RWPE2 (cell line): ENCODE data around the gene MRPS23.
"Not testable (repeated sequence)": the region's sequence is repeated elsewhere in the genome, so short reads cannot be mapped to it uniquely, and the experiment has no call there.

Experiments used
- ATAC-seq: fragments of 200-7000 bp; cut with Tn5 transposase; 3 replicates; pipeline ENCODE4 v1.9.1; 2021; ENCODE audit warnings: low read depth
- DNase-seq: peaks from one replicate; pipeline ENCODE4 v3.0.0-alpha.2; 2020; ENCODE audit warnings: low spot score
- H3K27ac ChIP-seq: fragments of 450-650 bp; 2 replicates; pipeline ENCODE4 v1.5.1; 2017; ENCODE audit warnings: mild to moderate bottlenecking; ENCODE audit not compliant: poor library complexity, severe bottlenecking
- H3K27me3 ChIP-seq: fragments of 250-450 bp; sonication (Bioruptor Pico); 2 replicates; pipeline ENCODE4 v1.5.1; 2021; ENCODE audit warnings: mild to moderate bottlenecking, moderate library complexity; ENCODE audit not compliant: insufficient read depth, poor library complexity, severe bottlenecking
- H3K36me3 ChIP-seq: fragments of 250-450 bp; sonication (Bioruptor Pico); 2 replicates; pipeline ENCODE4 v1.5.1; 2020; ENCODE audit warnings: low read depth, mild to moderate bottlenecking, moderate library complexity
- H3K4me1 ChIP-seq: fragments of 250-450 bp; sonication (Bioruptor Pico); 2 replicates; pipeline ENCODE4 v1.5.1; 2021; ENCODE audit warnings: mild to moderate bottlenecking, moderate library complexity; ENCODE audit not compliant: insufficient read depth, poor library complexity, severe bottlenecking
- H3K4me3 ChIP-seq: fragments of 250-450 bp; sonication (Bioruptor Pico); 2 replicates; pipeline ENCODE4 v1.5.1; 2021; ENCODE audit warnings: mild to moderate bottlenecking, moderate library complexity; ENCODE audit not compliant: severe bottlenecking
- H3K9me3 ChIP-seq: fragments of 250-450 bp; sonication (Bioruptor Pico); 2 replicates; pipeline ENCODE4 v1.5.1; 2021; ENCODE audit warnings: mild to moderate bottlenecking, moderate library complexity; ENCODE audit not compliant: severe bottlenecking
- CTCF ChIP-seq: fragments of 450-650 bp; IDR thresholded peaks from one replicate; pipeline ENCODE4 v1.5.1; 2017; ENCODE audit warnings: mild to moderate bottlenecking, moderate library complexity; ENCODE audit not compliant: poor library complexity, severe bottlenecking

Gene MRPS23

DNA sequence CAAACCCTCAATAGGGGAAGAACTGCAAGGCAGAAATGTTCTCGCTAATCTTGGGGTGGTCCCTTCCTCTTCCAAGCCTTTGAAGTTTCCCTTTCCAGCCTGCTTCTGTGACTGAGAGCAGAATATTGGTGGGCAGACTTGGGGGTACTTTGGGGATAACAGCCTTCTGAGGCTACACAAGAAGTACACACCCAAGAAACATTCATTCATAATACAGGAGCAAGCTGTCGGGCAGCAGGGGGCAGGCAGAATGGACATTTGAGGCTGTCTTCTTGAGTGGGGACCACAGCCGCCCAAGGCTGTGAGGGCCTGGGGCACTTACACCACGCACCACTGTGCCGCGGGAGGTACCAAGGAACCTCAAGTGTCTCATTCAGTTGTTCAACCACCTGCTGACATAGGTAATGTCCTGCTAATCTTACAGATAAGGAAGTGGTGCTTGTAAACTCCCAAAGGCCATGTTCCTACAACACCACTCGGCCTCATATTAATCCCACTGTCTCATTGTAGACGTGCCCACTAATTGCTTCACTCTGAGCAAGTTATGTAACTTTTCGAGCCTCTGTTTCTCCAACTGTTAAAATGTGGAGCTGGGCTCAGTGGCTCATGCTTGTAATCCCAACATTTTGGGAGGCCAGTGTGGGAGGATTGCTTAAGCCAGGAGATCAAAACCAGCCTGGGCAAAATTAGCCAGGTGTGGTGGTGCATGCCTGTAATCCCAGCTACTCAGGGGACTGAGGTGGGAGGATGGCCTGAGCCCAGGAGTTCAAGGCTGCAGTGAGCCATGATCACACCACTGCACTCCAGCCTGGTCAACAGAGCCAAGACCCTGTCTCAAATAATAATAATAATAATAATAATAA lies 2.5 kb upstream of the MRPS23 start:
- TF ChIP-seq CTCF, result no peak
- peaks cover 11% of the 10 kb centered on the region for H3K4me1 ChIP-seq
- H3K9me3 ChIP-seq, result no peaks in the 10 kb centered on the region
- no peaks in the 10 kb centered on the region for H3K27me3 ChIP-seq
- no peak overlapping the region for H3K4me3 ChIP-seq
- ATAC-seq, result no peak
- H3K36me3 ChIP-seq, result peaks cover 15% of the 10 kb centered on the region
- H3K27ac ChIP-seq, result no peak overlapping the region
- no peak for DNase-seq

DNA sequence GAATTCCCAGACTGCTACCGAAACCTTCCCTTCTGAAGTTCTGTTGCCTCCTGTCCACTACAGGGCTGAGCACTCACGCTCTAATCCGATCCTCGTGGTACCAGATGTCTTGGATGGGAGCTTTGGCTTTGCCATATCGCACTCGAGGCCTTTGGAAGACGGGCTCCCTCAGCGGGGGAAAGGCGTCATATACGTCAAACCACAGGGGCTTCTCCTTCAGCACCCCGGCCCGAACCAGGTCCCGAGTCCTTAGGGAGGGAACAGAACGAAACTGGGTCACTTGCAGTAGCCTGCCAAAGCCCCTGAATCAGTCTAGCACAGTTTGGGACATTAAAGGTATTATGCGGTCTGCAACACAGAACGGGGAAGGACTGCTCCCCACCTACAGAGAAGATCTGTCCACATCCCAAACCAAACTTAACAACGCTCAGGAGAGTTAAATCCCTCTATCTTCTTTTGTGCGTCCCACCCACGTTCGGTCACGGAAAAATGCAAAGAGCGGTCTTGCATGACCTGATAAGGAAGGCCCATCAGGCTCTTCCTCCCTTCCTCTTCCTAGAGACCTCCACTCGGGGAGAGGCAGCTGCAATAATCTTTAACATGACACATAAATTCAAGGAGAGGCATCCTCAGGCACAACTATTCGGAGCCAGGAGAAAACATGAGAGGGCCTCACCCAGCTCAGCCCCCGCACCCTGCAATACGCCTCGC lies 526 bp downstream of the MRPS23 start:
- H3K9me3 ChIP-seq, result no peaks in the 10 kb centered on the region
- peaks cover 38% of the 10 kb centered on the region for H3K36me3 ChIP-seq
- TF ChIP-seq CTCF, result no peak
- H3K27ac ChIP-seq, result peak overlapping the region; percentile 64
- DNase-seq, result no peak
- peak; percentile 38 for ATAC-seq
- no peaks in the 10 kb centered on the region for H3K27me3 ChIP-seq
- peak overlapping the region; percentile 87 for H3K4me3 ChIP-seq
- peaks cover 11% of the 10 kb centered on the region for H3K4me1 ChIP-seq

DNA sequence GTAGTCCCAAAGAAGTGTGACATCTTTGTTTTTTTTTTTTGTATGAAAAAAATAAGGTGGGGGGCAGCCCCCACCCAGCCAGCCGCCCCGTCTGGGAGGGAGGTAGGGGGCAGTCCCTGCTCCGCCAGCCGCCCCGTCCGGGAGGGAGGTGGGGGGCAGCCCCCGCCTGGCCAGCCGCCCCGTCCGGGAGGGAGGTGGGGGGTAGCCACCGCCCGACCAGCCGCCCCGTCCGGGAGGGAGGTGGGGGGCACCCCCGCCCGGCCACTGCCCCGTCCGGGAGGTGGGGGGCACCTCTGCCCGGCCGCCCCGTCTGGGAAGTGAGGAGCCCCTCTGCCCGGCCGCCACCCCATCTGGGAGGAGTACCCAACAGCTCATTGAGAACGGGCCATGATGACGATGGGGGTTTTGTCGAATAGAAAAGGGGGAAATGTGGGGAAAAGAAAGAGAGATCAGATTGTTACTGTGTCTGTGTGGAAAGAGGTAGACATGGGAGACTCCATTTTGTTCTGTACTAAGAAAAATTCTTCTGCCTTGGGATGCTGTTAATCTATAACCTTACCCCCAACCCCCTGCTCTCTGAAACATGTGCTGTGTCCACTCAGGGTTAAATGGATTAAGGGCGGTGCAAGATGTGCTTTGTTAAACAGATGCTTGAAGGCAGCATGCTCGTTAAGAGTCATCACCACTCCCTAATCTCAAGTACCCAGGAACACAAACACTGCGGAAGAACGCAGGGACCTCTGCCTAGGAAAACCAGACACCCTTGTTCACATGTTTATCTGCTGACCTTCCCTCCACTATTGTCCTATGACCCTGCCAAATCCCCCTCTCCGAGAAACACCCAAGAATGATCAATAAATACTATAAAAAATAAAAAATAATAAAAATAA lies 3.5 kb downstream of the MRPS23 start:
- Histone ChIP-seq H3K4me1 (peaks cover 10% of the 10 kb centered on the region), H3K36me3 (peaks cover 61% of the 10 kb centered on the region)
- H3K27me3 ChIP-seq, H3K27ac ChIP-seq, DNase-seq, H3K4me3 ChIP-seq, ATAC-seq, H3K9me3 ChIP-seq: not testable (repeated sequence)

- TF ChIP-seq CTCF, result no peak
- Histone ChIP-seq H3K36me3 (peaks cover 79% of the 10 kb centered on the region), H3K27me3 (no peaks in the 10 kb centered on the region), H3K9me3 (no peaks in the 10 kb centered on the region), H3K27ac (no peak overlapping the region), H3K4me1 (no peaks in the 10 kb centered on the region), H3K4me3 (no peak overlapping the region)
- no peak for DNase-seq
- no peak for ATAC-seq
These were observed 7.6 kb downstream of the MRPS23 start for GRCh38 chr17:57842280-57842679.

DNA sequence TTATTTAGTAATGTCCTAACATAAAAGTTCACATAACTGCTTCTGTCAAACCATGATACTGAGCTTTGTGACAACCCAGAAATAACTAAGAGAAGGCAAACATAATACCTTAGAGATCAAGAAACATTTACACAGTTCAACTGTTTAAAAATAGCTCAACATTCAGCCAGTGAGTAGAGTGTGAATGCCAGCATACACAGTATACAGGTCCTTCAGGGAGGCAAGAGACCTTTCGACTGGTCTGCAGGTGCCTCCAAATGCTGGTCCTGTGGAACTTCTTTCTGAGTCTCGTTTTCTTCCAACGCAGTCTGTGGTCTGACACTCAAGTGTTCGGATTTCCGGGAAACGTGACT lies 10.3 kb downstream of the MRPS23 start:
- Histone ChIP-seq H3K4me3 (no peak overlapping the region), H3K9me3 (no peaks in the 10 kb centered on the region), H3K4me1 (peaks cover 2% of the 10 kb centered on the region), H3K27me3 (no peaks in the 10 kb centered on the region), H3K36me3 (peaks cover 63% of the 10 kb centered on the region), H3K27ac (no peak overlapping the region)
- ATAC-seq, result no peak
- TF ChIP-seq CTCF, result no peak
- DNase-seq, result no peak
